Liver (tissue), 9 donors: Measurements from ENCODE around the gene FH. TPM values are rescaled to one million over a fixed set of nuclear protein-coding genes. Genes with fewer than 3 reads are reported as not detected.

ENCODE experiments used
- DNase-seq: peaks from one replicate; pipeline ENCODE4 v3.0.0-alpha.2; 2017; ENCODE audit warnings: low spot score
- H3K27ac ChIP-seq, 2 donors: one replicate each; pipeline ENCODE4 v1.7.0; 2013; ENCODE audit warnings: inconsistent platforms in 2 of 2, low read length in 2 of 2, control low read depth in 1 of 2, low read depth in 1 of 2, mild to moderate bottlenecking in 1 of 2
- H3K27me3 ChIP-seq, 4 donors: one replicate each; pipeline versions ENCODE4 v1.6.1 to v1.7.0; 2013; ENCODE audit warnings: low read length in 3 of 4, inconsistent platforms in 1 of 4, mild to moderate bottlenecking in 1 of 4, moderate library complexity in 1 of 4; ENCODE audit not compliant: control insufficient read depth in 4 of 4, insufficient read depth in 4 of 4
- H3K36me3 ChIP-seq, 4 donors: one replicate each; pipeline versions ENCODE4 v1.6.1 to v1.7.0; 2013; ENCODE audit warnings: low read length in 3 of 4, mild to moderate bottlenecking in 3 of 4, low read depth in 1 of 4, moderate library complexity in 1 of 4; ENCODE audit not compliant: control insufficient read depth in 4 of 4, insufficient read depth in 3 of 4
- H3K4me1 ChIP-seq, 4 donors: one replicate each; pipeline versions ENCODE4 v1.6.1 to v1.7.0; 2013; ENCODE audit warnings: low read length in 3 of 4, mild to moderate bottlenecking in 3 of 4, moderate library complexity in 1 of 4; ENCODE audit not compliant: control insufficient read depth in 4 of 4, insufficient read depth in 4 of 4
- H3K4me3 ChIP-seq, 3 donors: one replicate each; pipeline versions ENCODE4 v1.6.1 to v1.7.0; 2013; ENCODE audit warnings: low read length in 3 of 3, control low read depth in 1 of 3, low read depth in 1 of 3, mild to moderate bottlenecking in 1 of 3
- H3K9ac ChIP-seq, 2 donors: one replicate each; pipeline ENCODE4 v1.7.0; 2013; ENCODE audit warnings: low read length in 2 of 2, mild to moderate bottlenecking in 2 of 2, moderate library complexity in 2 of 2, control low read depth in 1 of 2, low read depth in 1 of 2
- H3K9me3 ChIP-seq, 4 donors: one replicate each; pipeline versions ENCODE4 v1.6.1 to v1.7.0; 2013; ENCODE audit warnings: low read length in 3 of 4; ENCODE audit not compliant: control insufficient read depth in 4 of 4
- EGR1 ChIP-seq, 2 donors: IDR thresholded peaks; 2 replicates each; pipeline ENCODE4 v1.6.1; 2016 to 2018; ENCODE audit warnings: antibody characterized with exemption in 2 of 2, low read depth in 2 of 2
- FOXA1 ChIP-seq: IDR thresholded peaks from 2 replicates; pipeline ENCODE4 v1.6.1; 2016; ENCODE audit warnings: antibody characterized with exemption
- FOXA2 ChIP-seq: IDR thresholded peaks from 2 replicates; pipeline ENCODE4 v1.6.1; 2016; ENCODE audit warnings: antibody characterized with exemption
- GABPA ChIP-seq, 2 donors: IDR thresholded peaks in 1 of 2; conservative IDR thresholded peaks in 1 of 2; 2 replicates each; pipeline ENCODE4 v1.6.1; 2016; ENCODE audit warnings: antibody characterized with exemption in 2 of 2, mild to moderate bottlenecking in 1 of 2, moderate library complexity in 1 of 2
- HNF4A ChIP-seq, 2 donors: conservative IDR thresholded peaks; 2 replicates each; pipeline ENCODE4 v1.6.1; 2016; ENCODE audit warnings: antibody characterized with exemption in 2 of 2, mild to moderate bottlenecking in 2 of 2
- HNF4G ChIP-seq: IDR thresholded peaks from 2 replicates; pipeline ENCODE4 v1.6.1; 2016; ENCODE audit warnings: antibody characterized with exemption
- JUND ChIP-seq, 2 donors: IDR thresholded peaks; 2 replicates each; pipeline ENCODE4 v1.6.1; 2016; ENCODE audit warnings: antibody characterized with exemption in 2 of 2
- MAX ChIP-seq: IDR thresholded peaks from 2 replicates; pipeline ENCODE4 v1.6.1; 2016; ENCODE audit warnings: antibody characterized with exemption
- NR2F2 ChIP-seq: IDR thresholded peaks from 2 replicates; pipeline ENCODE4 v1.6.1; 2016; ENCODE audit warnings: antibody characterized with exemption
- RAD21 ChIP-seq, 2 donors: IDR thresholded peaks; 2 replicates each; pipeline ENCODE4 v1.6.1; 2016; ENCODE audit warnings: antibody characterized with exemption in 2 of 2, mild to moderate bottlenecking in 2 of 2
- REST ChIP-seq: IDR thresholded peaks from 2 replicates; pipeline ENCODE4 v1.6.1; 2016; ENCODE audit warnings: antibody characterized with exemption, mild to moderate bottlenecking
- RXRA ChIP-seq, 2 donors: IDR thresholded peaks; 2 replicates each; pipeline ENCODE4 v1.6.1; 2017 to 2018; ENCODE audit warnings: antibody characterized with exemption in 2 of 2, mild to moderate bottlenecking in 1 of 2
- SP1 ChIP-seq: IDR thresholded peaks from 2 replicates; pipeline ENCODE4 v1.6.1; 2018; ENCODE audit warnings: antibody characterized with exemption, mild to moderate bottlenecking
- TAF1 ChIP-seq: conservative IDR thresholded peaks from 2 replicates; pipeline ENCODE4 v1.6.1; 2016; ENCODE audit warnings: antibody characterized with exemption, mild to moderate bottlenecking
- YY1 ChIP-seq: IDR thresholded peaks from 2 replicates; pipeline ENCODE4 v1.6.1; 2016; ENCODE audit warnings: antibody characterized with exemption, mild to moderate bottlenecking
- WGBS: extraction: QIAGEN DNeasy Blood & Tissue Kit; methylation state at CpG from one replicate; pipeline ENCODE4 v1.1.7; 2013; 5-methylcytosine and 5-hydroxymethylcytosine counted together
- polyA plus RNA-seq, 2 donors: library from polyadenylated mRNA; stranded (reverse) in 1 of 2; unstranded in 1 of 2; fragments of 200-250 nt in 1 of 2; fragments of >200 nt in 1 of 2; fragmentation: Nextera tagmentation in 1 of 2; extraction: Ambion mirVana in 1 of 2; gene quantifications; one replicate each; pipeline versions ENCODE4 v1.2.1 to v1.2.3, GENCODE V29; 2013 to 2015
- total RNA-seq, 2 donors: library from RNA; depleted of rRNA; stranded (reverse); fragments of >200 nt; gene quantifications; one replicate each; pipeline ENCODE4 v1.2.3, GENCODE V29; 2014
- TF ChIP-seq, protein P1 (sequence below): IDR thresholded peaks from 2 replicates; pipeline ENCODE4 v1.6.1; 2016; ENCODE audit warnings: antibody characterized with exemption
- TF ChIP-seq, protein P2 (sequence below): IDR thresholded peaks from 2 replicates; pipeline ENCODE4 v1.6.1; 2016; ENCODE audit warnings: antibody characterized with exemption
- TF ChIP-seq, protein P3 (sequence below): fragments of 150-350 bp; IDR thresholded peaks from 2 replicates; pipeline ENCODE4 v1.5.1; 2017; ENCODE audit warnings: improper control_type of control experiment, low read depth, low read length; ENCODE audit not compliant: missing input control
- donor health status: healthy.
- donor health status: healthy.
- donor health status: healthy.
- donor health status: healthy.
- donor health status: healthy.

Gene FH
- total and polyA plus RNA-seq, 4 donors = 68.3 to 145 (median 120) TPM

DNA sequence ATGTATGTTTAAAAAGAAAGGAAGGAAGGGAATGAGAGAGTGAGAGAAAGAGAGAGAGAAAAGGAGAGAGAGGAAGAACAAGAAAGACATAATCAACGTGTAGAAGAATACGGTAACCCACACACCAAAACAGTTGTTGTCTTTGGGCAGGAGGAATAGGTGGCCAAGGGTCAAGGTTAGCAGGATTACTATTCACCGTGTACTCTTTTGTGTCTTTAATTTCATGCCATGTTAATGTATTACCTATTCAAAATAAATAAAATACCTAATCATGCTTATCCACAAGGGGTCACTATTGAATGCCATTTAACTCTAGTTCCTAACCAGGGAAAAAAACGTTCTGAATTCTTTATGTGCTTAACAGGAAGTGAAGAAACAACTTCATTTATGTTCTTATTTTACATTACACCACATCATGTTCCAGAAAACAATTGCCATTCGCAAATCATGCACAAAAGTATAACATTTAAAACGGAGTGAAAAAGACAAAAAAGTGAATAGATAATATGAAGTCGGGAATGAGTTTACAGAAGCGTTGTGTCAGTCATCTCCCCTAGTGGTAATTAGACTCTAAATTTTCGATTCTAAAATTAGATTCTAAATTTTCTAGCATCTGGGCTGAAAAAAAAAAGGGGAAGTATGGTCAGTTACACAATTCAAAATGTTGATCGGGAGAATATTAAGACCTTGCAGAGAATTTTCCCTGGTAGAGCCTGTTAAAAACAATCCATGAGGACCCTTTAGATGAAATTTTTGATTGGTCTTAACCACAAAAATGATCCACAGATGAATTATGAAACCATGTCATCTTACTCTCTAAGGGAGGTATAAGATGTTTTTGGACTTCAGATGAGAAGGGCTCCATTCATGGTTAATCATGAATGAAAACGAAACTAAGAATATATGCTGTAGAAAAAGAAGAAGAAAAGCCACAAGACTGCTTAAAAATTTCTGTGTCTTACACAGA, 11.9 kb upstream of the FH start:
- no peak for DNase-seq
- WGBS = under 1% methylated on average over 11 of the region's 11 CpGs
- TF ChIP-seq NR2F2 (peak; percentile 83), REST (peak; percentile 71), TAF1 (peak; percentile 77), HNF4G (peak; percentile 30), SP1 (peak; percentile 92), JUND (IDR thresholded peaks at IDR 0.05) (peak; percentile 44 to 55), FOXA2 (peak; percentile 90), GABPA (IDR thresholded peaks at IDR 0.05 in 1 of 2, conservative IDR thresholded peaks at IDR 0.05 in 1 of 2) (peak in 1 of 2 donors; percentile 44), EGR1 (IDR thresholded peaks at IDR 0.05; ENCODE audit: low read depth in 2 of 2) (no peak), RAD21 (IDR thresholded peaks at IDR 0.05) (peak; percentile 97 to 99), RXRA (IDR thresholded peaks at IDR 0.05) (peak; percentile 86 to 87), FOXA1 (peak; percentile 36), YY1 (peak; percentile 58), MAX (peak; percentile 79), HNF4A (conservative IDR thresholded peaks at IDR 0.05) (peak; percentile 85 to 89)
- TF ChIP-seq, protein P1, sequence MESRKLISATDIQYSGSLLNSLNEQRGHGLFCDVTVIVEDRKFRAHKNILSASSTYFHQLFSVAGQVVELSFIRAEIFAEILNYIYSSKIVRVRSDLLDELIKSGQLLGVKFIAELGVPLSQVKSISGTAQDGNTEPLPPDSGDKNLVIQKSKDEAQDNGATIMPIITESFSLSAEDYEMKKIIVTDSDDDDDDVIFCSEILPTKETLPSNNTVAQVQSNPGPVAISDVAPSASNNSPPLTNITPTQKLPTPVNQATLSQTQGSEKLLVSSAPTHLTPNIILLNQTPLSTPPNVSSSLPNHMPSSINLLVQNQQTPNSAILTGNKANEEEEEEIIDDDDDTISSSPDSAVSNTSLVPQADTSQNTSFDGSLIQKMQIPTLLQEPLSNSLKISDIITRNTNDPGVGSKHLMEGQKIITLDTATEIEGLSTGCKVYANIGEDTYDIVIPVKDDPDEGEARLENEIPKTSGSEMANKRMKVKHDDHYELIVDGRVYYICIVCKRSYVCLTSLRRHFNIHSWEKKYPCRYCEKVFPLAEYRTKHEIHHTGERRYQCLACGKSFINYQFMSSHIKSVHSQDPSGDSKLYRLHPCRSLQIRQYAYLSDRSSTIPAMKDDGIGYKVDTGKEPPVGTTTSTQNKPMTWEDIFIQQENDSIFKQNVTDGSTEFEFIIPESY = peak; percentile 61
- TF ChIP-seq, protein P2, sequence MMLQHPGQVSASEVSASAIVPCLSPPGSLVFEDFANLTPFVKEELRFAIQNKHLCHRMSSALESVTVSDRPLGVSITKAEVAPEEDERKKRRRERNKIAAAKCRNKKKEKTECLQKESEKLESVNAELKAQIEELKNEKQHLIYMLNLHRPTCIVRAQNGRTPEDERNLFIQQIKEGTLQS = no peak
- TF ChIP-seq, protein P3, sequence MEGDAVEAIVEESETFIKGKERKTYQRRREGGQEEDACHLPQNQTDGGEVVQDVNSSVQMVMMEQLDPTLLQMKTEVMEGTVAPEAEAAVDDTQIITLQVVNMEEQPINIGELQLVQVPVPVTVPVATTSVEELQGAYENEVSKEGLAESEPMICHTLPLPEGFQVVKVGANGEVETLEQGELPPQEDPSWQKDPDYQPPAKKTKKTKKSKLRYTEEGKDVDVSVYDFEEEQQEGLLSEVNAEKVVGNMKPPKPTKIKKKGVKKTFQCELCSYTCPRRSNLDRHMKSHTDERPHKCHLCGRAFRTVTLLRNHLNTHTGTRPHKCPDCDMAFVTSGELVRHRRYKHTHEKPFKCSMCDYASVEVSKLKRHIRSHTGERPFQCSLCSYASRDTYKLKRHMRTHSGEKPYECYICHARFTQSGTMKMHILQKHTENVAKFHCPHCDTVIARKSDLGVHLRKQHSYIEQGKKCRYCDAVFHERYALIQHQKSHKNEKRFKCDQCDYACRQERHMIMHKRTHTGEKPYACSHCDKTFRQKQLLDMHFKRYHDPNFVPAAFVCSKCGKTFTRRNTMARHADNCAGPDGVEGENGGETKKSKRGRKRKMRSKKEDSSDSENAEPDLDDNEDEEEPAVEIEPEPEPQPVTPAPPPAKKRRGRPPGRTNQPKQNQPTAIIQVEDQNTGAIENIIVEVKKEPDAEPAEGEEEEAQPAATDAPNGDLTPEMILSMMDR = peak; percentile 74
- Histone ChIP-seq H3K27me3 (no peaks in the 10 kb centered on the region), H3K36me3 (peaks cover 0 to 3% (median 0%) of the 10 kb centered on the region in 4 donors), H3K27ac (peak overlapping the region; percentile 95), H3K9me3 (no peaks in the 10 kb centered on the region), H3K4me3 (peak overlapping the region; percentile 68 to 85 (median 76)), H3K9ac (peak overlapping the region; percentile 80 to 89), H3K4me1 (peaks cover 0 to 31% (median 12%) of the 10 kb centered on the region in 4 donors)
